NCI-H1092 (cell line): Measurements from ENCODE around the gene DVL2.
"Not testable (repeated sequence)": the region's sequence is repeated elsewhere in the genome, so short reads cannot be mapped to it uniquely, and the experiment has no call there.

Experiments
- DNase-seq: peaks from one replicate; lab custom pipeline; 2025; lab: John Stamatoyannopoulos, UW

DVL2 gene

GRCh38 chr17:7196651-7197401 lies 37.5 kb downstream of the DVL2 start:
- no peak for DNase-seq

GRCh38 chr17:7195971-7196370 lies 38.3 kb downstream of the DVL2 start:
- no peak for DNase-seq

- no peak for DNase-seq
Observed at GRCh38 chr17:7192271-7192937, 41.9 kb downstream of the DVL2 start.

- DNase-seq = no peak
Observed at GRCh38 chr17:7191571-7192270, 42.6 kb downstream of the DVL2 start.

GRCh38 chr17:7191069-7191468 lies 43.2 kb downstream of the DVL2 start:
- DNase-seq = no peak

- DNase-seq = no peak
Observed at GRCh38 chr17:7190276-7190917, 43.9 kb downstream of the DVL2 start.

GRCh38 chr17:7186241-7186640 lies 48.1 kb downstream of the DVL2 start:
- DNase-seq = no peak

GRCh38 chr17:7184647-7185046 lies 49.7 kb downstream of the DVL2 start:
- no peak for DNase-seq

- DNase-seq = no peak
Observed at GRCh38 chr17:7184091-7184488, 50.2 kb downstream of the DVL2 start.

- no peak for DNase-seq
Observed at GRCh38 chr17:7183433-7184090, 50.8 kb downstream of the DVL2 start.

GRCh38 chr17:7182101-7182500 lies 52.2 kb downstream of the DVL2 start:
- not testable (repeated sequence) for DNase-seq

GRCh38 chr17:7179317-7180254 lies 54.7 kb downstream of the DVL2 start, which contains the start of gene ASGR1:
Gene ASGR1, minus strand, starts transcription at chr17:7179370. Its CDS starts 807 bp downstream, at chr17:7178563.
- DNase-seq = no peak

- no peak for DNase-seq
Observed at GRCh38 chr17:7178973-7179316, 55.4 kb downstream of the DVL2 start.

- DNase-seq = no peak
Observed at GRCh38 chr17:7177954-7178477, 56.3 kb downstream of the DVL2 start.

- DNase-seq = peak; percentile 35
Observed at GRCh38 chr17:7177191-7177953, 56.9 kb downstream of the DVL2 start.

- no peak for DNase-seq
Observed at GRCh38 chr17:7176841-7177190, 57.5 kb downstream of the DVL2 start.

GRCh38 chr17:7176107-7176840 lies 58.0 kb downstream of the DVL2 start:
- DNase-seq = no peak
